Stimulated activated CD8-positive, alpha-beta memory T cell treated with anti-CD3 and anti-CD28 coated beads, Interleukin-7, amount 100 ng/mL, for 4 hours (primary cell): ENCODE data around the gene OR2T34.
"Not testable (repeated sequence)": the region's sequence is repeated elsewhere in the genome, so short reads cannot be mapped to it uniquely, and the experiment has no call there.

ENCODE experiments used
- DNase-seq, 2 donors: peaks; one replicate each; pipeline ENCODE4 v3.0.0-alpha.2; 2020; ENCODE audit warnings: low read depth in 2 of 2

OR2T34 gene, protein sequence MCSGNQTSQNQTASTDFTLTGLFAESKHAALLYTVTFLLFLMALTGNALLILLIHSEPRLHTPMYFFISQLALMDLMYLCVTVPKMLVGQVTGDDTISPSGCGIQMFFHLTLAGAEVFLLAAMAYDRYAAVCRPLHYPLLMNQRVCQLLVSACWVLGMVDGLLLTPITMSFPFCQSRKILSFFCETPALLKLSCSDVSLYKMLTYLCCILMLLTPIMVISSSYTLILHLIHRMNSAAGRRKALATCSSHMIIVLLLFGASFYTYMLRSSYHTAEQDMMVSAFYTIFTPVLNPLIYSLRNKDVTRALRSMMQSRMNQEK

GRCh38 chr1:248574657-248575056 is at the start of gene OR2T34:
OR2T34 (minus strand) TSS chr1:248574757; CDS start chr1:248574757, 0 bp downstream.
- DNase-seq: not testable (repeated sequence)

GRCh38 chr1:248622570-248623001 is 48.0 kb upstream of the OR2T34 start:
- no peak for DNase-seq

- no peak for DNase-seq
These were observed 47.2 kb upstream of the OR2T34 start for GRCh38 chr1:248621770-248622169.

GRCh38 chr1:248618878-248619277 is 44.3 kb upstream of the OR2T34 start:
- DNase-seq: peak; percentile 3 to 11

GRCh38 chr1:248618119-248618518 is 43.6 kb upstream of the OR2T34 start:
- no peak for DNase-seq

DNA sequence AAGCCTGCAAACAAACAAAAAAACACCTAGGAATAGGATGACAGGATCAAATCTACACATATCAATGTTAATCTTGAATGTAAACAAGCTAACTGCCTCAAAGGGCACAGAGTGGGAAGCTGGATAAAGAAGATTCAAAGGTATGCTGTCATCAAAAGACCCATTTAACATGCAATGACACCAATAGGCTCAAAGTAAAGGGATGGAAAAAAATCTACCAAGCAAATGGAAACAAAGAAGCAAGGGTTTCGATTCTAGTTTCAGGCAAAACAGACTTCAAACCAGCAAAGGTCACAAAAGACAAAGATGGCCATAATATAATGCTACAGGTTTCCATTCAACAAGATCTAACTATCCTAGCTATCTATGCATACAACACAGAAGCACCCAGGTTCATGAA is 39.2 kb upstream of the OR2T34 start:
- DNase-seq: no peak

DNA sequence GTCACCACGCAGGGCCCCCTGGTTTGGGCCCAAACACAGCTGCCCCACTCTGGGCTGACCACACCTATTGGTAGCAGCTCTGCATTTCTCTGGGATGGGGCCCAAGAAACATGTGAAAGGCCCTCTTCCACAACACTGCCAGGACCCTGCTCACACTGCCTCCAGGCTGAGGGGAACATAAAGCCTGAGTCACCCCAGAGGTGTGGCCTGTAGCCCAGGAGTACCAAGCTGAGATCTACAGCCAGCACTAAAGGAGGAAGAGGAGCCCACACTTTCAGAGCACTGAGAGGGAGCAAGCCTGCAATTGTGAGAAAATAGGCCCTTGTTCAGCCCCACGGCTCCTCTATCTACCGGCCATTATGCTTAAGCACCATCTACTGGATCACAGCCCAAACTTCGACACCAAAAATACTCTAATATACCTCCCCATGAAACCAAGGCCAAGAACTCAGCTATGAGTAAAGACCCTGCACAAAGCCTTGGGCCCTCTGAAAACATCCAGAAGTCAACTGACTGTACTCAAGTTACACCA is 37.4 kb upstream of the OR2T34 start:
- DNase-seq: no peak

- no peak for DNase-seq
These were observed 35.7 kb upstream of the OR2T34 start for GRCh38 chr1:248610301-248610700.

DNA sequence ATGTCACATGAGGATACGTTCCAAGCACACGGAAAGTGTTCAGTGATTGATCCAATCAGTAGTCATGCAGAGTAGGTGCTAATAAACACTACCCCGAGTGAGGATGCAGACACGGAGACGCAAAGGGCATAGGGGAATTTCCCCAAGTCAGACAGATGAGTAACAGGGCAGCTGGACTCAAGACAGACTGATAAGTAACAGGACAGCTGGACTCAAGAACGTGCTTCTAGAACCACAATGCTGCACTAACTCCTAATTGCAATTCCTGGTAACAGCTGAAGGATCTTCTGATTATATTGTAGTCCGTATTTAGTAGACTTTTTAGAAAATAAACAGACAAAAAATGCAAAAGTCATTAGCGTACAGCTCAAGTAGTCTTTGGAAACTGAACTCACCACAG is 24.8 kb upstream of the OR2T34 start:
- DNase-seq: no peak

DNA sequence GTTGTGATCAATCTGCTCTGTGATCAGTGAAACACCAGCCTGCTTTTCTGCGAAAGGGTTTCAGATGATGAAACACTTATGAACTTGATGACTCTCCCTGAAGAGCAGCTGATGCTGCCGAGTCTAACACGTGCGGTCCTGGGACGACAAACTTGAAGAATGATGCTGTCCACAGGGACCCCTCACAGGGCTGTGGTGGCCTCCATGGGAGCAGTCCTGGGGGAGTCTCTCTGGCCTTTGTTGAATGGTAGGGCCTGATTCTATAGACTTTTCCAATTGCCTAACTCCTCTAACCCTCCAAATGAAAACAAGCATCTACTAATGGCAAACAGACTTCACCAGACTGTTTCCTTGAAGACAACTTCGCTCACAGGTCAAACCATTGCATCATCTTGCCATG is 23.0 kb upstream of the OR2T34 start, which contains the start of gene OR2T10:
Gene OR2T10, minus strand, starts transcription at position 112 of the 400 bp plus-strand sequence. CDS start 3,932 bp downstream, outside the sequence.
- DNase-seq: no peak

DNA sequence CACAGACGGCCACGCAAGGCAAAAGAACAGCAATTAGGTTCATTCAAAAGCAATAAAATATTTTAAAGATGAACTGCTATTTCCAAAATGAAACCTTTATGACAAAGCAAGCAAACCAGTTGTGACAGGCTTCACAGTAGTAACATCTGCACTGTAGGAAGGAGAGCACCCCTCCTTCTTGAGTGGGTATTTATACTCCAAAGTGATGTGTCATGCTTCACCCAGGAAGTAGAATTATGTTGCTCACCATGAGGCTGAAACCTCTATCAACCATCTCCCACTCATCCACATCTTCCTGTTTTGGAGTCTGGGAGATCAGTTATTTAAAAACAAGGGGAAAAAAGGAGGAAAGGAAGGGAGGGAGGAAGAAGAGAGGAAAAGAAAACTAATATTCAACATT is 22.1 kb upstream of the OR2T34 start:
- DNase-seq: no peak

- no peak for DNase-seq
These were observed 18.7 kb upstream of the OR2T34 start for GRCh38 chr1:248593226-248593625.

DNA sequence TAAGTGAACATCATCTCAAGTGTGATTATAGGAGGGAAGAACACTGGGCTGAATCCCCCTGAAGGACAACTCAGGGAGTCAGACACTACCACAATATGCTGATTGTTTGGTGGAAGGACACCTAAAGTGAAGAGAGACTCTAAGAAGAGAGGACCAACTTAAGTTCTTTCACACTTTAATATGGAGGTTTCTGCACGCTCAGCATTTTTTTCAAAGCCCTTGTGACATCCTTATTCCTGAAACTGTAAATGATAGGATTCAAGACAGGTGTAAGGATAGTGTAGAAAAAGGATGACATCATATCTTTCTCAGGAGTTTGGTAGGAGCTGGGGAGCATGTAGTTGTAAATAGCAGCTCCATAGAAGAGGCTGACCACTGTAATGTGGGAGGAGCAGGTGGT is 18.1 kb upstream of the OR2T34 start:
- no peak for DNase-seq

- no peak for DNase-seq
These were observed 15.5 kb upstream of the OR2T34 start for GRCh38 chr1:248590055-248590454.

DNA sequence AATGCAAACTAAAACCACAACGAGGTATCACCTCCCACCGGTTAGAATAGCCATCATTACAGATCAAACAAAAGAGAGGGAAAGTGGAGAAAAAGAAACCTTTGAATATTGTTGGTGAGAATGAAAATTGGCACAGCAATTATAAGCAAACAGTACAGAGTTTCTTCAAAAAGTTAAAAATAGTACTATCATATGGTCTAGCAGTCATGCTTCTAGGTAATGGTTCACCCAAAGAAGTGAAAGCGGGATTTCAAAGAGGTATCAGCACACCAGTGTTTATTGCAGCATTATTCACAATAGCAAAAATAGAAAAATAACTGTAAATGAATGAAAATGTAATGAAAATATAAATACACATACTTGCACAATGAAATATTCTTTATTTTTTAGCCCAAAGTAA is 14.8 kb upstream of the OR2T34 start:
- DNase-seq: no peak

DNA sequence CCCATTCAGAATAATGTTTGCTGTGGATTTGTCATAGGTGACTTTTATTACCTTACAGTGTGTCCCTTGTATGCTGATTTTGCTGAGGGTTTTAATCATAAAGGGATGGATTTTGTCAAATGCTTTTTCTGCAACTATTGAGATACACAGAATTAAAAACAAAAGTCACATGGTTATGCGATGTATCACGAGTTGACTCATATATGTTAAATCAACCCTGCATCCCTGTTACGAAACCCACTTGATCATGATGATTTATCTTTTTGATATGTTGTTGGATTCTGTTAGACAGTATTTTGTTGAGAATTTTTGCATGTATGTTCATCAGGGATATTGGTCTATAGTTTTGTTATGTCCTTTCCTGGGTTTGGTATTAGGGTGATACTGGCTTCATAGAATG is 10.7 kb upstream of the OR2T34 start:
- DNase-seq: no peak

- DNase-seq: no peak
These were observed 1.9 kb upstream of the OR2T34 start for GRCh38 chr1:248576260-248576980.

DNA sequence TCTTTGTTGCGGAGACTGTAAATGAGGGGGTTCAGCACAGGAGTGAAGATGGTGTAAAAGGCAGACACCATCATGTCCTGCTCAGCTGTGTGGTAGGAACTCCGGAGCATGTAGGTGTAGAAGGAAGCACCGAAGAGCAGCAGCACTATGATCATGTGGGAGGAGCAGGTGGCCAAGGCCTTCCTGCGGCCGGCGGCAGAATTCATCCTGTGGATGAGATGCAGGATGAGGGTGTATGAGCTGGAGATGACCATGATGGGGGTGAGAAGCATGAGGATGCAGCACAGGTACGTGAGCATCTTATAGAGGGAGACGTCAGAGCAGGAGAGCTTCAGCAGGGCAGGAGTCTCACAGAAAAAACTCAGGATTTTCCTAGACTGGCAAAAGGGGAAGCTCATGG is 701 bp downstream of the OR2T34 start:
- not testable (repeated sequence) for DNase-seq

- not testable (repeated sequence) for DNase-seq
These were observed 2.5 kb downstream of the OR2T34 start for GRCh38 chr1:248572049-248572448.

DNA sequence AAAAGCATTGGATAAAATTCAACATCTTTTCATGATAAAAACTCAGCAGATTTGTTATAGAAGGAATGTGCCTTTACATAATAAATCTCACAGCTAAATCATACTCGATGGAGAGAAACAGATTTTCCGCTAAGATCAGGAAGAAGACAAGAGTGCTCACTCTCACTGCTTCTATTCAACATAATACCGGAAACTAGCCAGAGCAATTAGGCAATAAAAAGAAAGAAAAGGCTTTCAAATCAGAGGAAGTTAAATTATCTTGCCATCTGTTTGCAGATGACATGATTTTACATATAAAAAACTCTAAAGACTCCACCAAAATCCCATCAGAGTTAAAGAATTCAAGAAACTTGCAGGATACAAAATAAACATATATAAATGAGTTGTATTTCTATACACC is 3.7 kb downstream of the OR2T34 start:
- not testable (repeated sequence) for DNase-seq

DNA sequence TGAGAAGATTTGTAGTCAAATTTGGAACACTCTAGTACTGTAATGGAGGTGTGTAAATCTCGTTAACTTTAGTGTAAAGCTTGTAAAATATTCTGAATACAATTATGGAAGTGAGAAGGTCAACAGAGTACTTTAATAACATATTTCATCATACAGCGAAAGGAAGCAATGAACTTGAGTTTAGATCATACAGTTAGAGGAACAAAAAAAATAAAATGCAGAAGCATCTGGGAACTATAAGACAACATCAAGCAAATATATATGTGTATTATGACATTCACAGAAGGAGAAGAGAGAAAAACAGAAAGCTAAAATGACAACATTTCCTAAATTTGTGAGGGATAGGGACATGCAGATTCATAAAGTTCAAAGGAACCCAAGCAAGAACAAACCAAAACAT is 5.5 kb downstream of the OR2T34 start:
- not testable (repeated sequence) for DNase-seq

DNA sequence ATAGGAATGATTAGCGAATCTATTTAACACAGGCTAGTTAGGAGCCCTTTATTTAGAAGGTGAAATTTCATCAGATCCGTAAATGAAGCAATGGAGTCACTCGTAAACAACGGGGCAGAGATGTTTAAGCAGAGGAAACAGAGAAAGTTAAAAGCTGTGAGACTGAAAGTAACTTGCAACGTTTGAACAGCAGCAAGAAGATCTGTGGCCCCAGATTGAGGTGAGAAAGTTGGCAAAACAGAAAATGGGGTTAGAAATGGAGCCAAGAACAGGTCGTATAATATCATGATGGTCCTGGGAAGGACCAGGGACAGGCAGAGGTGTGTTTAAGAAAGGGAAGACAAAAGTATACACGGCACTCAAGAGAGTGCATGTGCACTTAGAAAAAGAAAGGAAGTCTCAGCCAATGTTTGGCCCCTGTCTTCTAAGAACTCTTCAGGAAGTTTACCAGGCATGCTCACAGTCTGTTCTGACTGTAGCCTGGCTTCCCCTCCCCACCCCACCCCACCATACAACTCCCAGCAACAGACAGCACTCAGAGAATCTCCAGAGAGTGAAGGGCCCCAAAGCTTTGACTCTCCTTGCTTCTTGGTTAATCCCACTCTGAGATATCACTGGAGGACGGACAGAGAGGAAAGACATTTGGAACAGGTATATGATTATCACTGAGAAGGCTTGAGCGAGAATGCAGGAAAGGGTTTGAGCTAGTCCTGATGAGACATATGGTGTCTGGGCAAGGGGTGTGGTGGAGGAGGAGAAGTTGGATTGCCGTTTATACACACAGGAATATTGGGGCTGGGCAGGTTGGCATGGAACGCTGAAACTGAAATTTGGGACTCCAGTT is 8.8 kb downstream of the OR2T34 start:
- not testable (repeated sequence) for DNase-seq
